OCI-LY7 (cell line): ENCODE measurements around the gene ACOT12. TPM values are rescaled to one million over a fixed set of nuclear protein-coding genes. Genes with fewer than 3 reads are reported as not detected.
"Not testable (repeated sequence)": the region's sequence is repeated elsewhere in the genome, so short reads cannot be mapped to it uniquely, and the experiment has no call there.

ENCODE experiments used
- BruUV-seq: library from RNA; stranded (reverse); fragments of 400-500 nt; replicated peaks from 2 replicates; lab custom pipeline; 2021; lab: Mats Ljungman, UMichigan
- CTCF ChIA-PET: fragments of 300-600 bp; sonication (Branson Sonifier 250); formaldehyde crosslinking; loops from one replicate; lab custom pipeline; 2022; ENCODE audit warnings: antibody characterized with exemption; ENCODE audit not compliant: unreplicated experiment; lab: Charles Lee
- POLR2A ChIA-PET: fragments of 300-600 bp; sonication (Branson Sonifier 250); formaldehyde crosslinking; loops from one replicate; lab custom pipeline; 2022; ENCODE audit warnings: antibody characterized with exemption; lab: Charles Lee
- DNase-seq: peaks from one replicate; pipeline ENCODE4 v3.0.0-alpha.2; 2015; ENCODE audit warnings: low spot score
- H2AFZ ChIP-seq: fragments of 200-600 bp; sonication (generic), shearing (Covaris generic); 2 replicates; pipeline ENCODE4 v1.6.1; 2014; ENCODE audit warnings: mild to moderate bottlenecking, antibody characterized with exemption, low read length, moderate library complexity
- H3K27ac ChIP-seq: fragments of 200-600 bp; sonication (generic); 2 replicates; pipeline ENCODE4 v1.5.1; 2014; ENCODE audit warnings: mixed run types, low read depth, mild to moderate bottlenecking, moderate library complexity, low read length, inconsistent platforms; ENCODE audit not compliant: poor library complexity, severe bottlenecking
- H3K36me3 ChIP-seq: fragments of 200-600 bp; sonication (generic); 2 replicates; pipeline ENCODE4 v1.6.1; 2014; ENCODE audit warnings: mild to moderate bottlenecking, antibody characterized with exemption, low read length, moderate library complexity, mixed read lengths; ENCODE audit not compliant: insufficient read depth
- H3K4me1 ChIP-seq: fragments of 200-600 bp; sonication (generic); 2 replicates; pipeline ENCODE4 v1.5.1; 2014; ENCODE audit warnings: mild to moderate bottlenecking, low read length; ENCODE audit not compliant: insufficient read depth, poor library complexity, severe bottlenecking
- H3K4me2 ChIP-seq: fragments of 200-600 bp; sonication (generic); 2 replicates; pipeline ENCODE4 v1.6.1; 2014; ENCODE audit warnings: mild to moderate bottlenecking, low read length
- H3K4me3 ChIP-seq: fragments of 200-600 bp; sonication (generic); 2 replicates; pipeline ENCODE4 v1.5.1; 2014; ENCODE audit warnings: mild to moderate bottlenecking, low read depth, low read length; ENCODE audit not compliant: poor library complexity, severe bottlenecking
- H3K79me2 ChIP-seq: fragments of 200-600 bp; sonication (generic); 2 replicates; pipeline ENCODE4 v1.6.1; 2016; ENCODE audit warnings: low read depth, mild to moderate bottlenecking, low read length, moderate library complexity, mixed read lengths; ENCODE audit not compliant: insufficient read depth
- H3K9me2 ChIP-seq: fragments of 200-600 bp; sonication (generic); 2 replicates; pipeline ENCODE4 v1.6.1; 2016; ENCODE audit warnings: mild to moderate bottlenecking, low read length, mixed read lengths; ENCODE audit not compliant: insufficient read depth
- H3K9me3 ChIP-seq: fragments of 200-600 bp; sonication (generic); 2 replicates; pipeline ENCODE4 v1.6.1; 2014; ENCODE audit warnings: mild to moderate bottlenecking, mixed run types, low read length, mixed read lengths
- H4K20me1 ChIP-seq: fragments of 200-600 bp; sonication (generic); 2 replicates; pipeline ENCODE4 v1.6.1; 2014; ENCODE audit warnings: mild to moderate bottlenecking, antibody characterized with exemption, low read length, moderate library complexity, mixed read lengths; ENCODE audit not compliant: insufficient read depth
- CTCF ChIP-seq: fragments of 200-600 bp; sonication (generic); conservative IDR thresholded peaks from 2 replicates; pipeline ENCODE4 v1.5.1; 2014; ENCODE audit warnings: mild to moderate bottlenecking, antibody characterized with exemption, low read length, moderate library complexity, mixed read lengths
- EZH2phosphoT487 ChIP-seq: fragments of 200-600 bp; sonication (generic); IDR thresholded peaks from 2 replicates; pipeline ENCODE4 v1.6.1; 2018; ENCODE audit warnings: low read depth, borderline replicate concordance, mild to moderate bottlenecking, mixed run types, antibody characterized with exemption, low read length, moderate library complexity, mixed read lengths
- intact Hi-C: fragments of 100-400 bp; cut with micrococcal nuclease; formaldehyde crosslinking; loops from one replicate; pipeline ENCODE4 v1.10.0; 2022; ENCODE audit not compliant: unreplicated experiment
- total RNA-seq, 2 experiments: library from RNA; depleted of rRNA in 1 of 2; stranded (reverse); fragments of >200 nt in 1 of 2; shearing (Covaris generic) in 1 of 2; gene quantifications; 2 replicates each; pipeline ENCODE4 v1.2.3, GENCODE V29; 2014 to 2022

Gene ACOT12
- total RNA-seq, 2 experiments from 2014 or later = 0.27 to 0.35 TPM

- intact Hi-C loops = no loop called here
- Histone ChIP-seq H2AFZ (no peak overlapping the region), H4K20me1 (no peaks in the 10 kb centered on the region), H3K79me2 (no peaks in the 10 kb centered on the region), H3K4me1 (no peaks in the 10 kb centered on the region), H3K9me3 (no peaks in the 10 kb centered on the region), H3K9me2 (no peaks in the 10 kb centered on the region), H3K36me3 (no peaks in the 10 kb centered on the region), H3K4me3 (no peak overlapping the region), H3K27ac (no peak overlapping the region), H3K4me2 (no peak overlapping the region)
- no peak for DNase-seq
- TF ChIP-seq CTCF = no peak
- no peak for TF ChIP-seq EZH2phosphoT487
- ChIA-PET POLR2A (no interaction called here), CTCF (no interaction called here)
- BruUV-seq = no TSS peak
Observed at GRCh38 chr5:81344736-81345135, 49.2 kb downstream of the ACOT12 start.

DNA sequence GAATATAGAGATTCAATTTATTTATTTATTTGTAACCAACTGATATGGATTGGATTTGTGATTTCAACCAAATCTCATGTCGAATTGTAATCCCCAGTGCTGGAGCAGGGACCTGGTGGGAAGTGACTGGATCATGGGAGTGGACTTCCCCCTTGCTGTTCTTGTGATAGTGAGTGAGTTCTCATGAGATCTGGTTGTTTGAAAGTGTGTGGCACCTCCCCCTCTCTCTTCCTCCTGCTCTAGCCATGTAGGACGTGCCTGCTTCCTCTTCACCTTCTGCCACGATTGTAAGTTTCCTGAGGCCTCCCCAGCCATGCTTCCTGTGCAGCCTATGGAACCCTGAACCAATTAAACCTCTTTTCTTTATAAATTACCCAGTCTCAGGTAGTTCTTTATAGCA is 55.7 kb downstream of the ACOT12 start:
- H3K79me2 ChIP-seq, H3K36me3 ChIP-seq, H3K9me3 ChIP-seq, H3K4me3 ChIP-seq, H2AFZ ChIP-seq, POLR2A ChIA-PET, BruUV-seq, H3K4me1 ChIP-seq, DNase-seq, intact Hi-C loops, H3K9me2 ChIP-seq, H4K20me1 ChIP-seq, H3K4me2 ChIP-seq, CTCF ChIA-PET, H3K27ac ChIP-seq: not testable (repeated sequence)

DNA sequence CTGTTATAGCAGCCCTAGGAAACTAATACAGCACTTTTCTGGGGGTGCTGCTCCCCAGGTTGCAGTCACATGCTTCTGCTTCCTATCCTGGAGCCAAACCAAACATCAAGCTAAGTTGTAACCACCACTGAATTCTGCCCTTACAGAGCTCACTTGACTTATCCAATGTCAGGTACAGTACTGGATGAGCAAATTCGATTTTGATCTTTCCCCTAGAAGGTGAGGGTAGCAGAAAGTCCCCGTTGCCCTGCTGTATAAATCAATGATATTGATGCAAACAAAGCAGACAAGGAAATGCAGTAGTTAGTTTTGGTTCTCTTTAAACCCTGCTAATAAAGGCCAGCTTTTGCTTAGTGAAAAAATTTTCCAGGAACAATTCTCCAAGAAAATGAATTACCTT is 56.1 kb downstream of the ACOT12 start:
- H3K36me3 ChIP-seq = no peaks in the 10 kb centered on the region
- no peak overlapping the region for H3K27ac ChIP-seq
- no peak overlapping the region for H3K4me2 ChIP-seq
- H3K4me1 ChIP-seq = no peaks in the 10 kb centered on the region
- intact Hi-C loops = no loop called here
- H3K9me2 ChIP-seq = no peaks in the 10 kb centered on the region
- BruUV-seq = no TSS peak
- no peaks in the 10 kb centered on the region for H4K20me1 ChIP-seq
- H3K9me3 ChIP-seq = no peaks in the 10 kb centered on the region
- POLR2A ChIA-PET = no interaction called here
- H2AFZ ChIP-seq = no peak overlapping the region
- no peak overlapping the region for H3K4me3 ChIP-seq
- DNase-seq = no peak
- no peak for TF ChIP-seq CTCF
- TF ChIP-seq EZH2phosphoT487 = no peak
- H3K79me2 ChIP-seq = no peaks in the 10 kb centered on the region
- CTCF ChIA-PET = no interaction called here
